Tongue (tissue), 2 donors: Measurements from ENCODE around the gene LHFPL2. TPM values are rescaled to one million over a fixed set of nuclear protein-coding genes. Genes with fewer than 3 reads are reported as not detected.

Experiments used
- DNase-seq: peaks from one replicate; pipeline ENCODE4 v3.0.0-alpha.2; 2015
- total RNA-seq: library from RNA; depleted of rRNA; stranded (reverse); fragments of >200 nt; gene quantifications from one replicate; pipeline ENCODE4 v1.2.3, GENCODE V29; 2014

The LHFPL2 gene
- total RNA-seq, 1 donor from 2014 or later, result 107 TPM

DNA sequence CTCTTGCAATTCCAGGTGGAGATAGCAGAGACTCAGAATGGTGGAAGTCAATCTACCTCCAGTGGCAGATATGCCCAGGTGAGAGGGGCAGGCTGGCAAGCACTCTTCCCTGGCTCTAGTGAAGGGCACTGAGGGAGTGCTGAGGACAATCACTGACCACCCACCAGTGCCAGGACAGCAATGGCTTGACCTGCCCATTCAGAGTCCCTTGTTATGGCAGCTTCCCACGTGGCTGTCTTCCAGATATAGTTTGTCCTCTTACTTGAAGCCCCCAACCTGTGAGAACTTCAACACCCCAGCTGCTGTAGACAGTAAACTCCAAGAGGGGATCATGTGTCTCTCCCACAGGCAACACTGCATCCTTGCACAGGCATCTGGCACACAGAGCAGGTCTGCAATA, 104.7 kb downstream of the LHFPL2 start:
- DNase-seq, result peak; percentile 46

- DNase-seq, result no peak
These were observed 105.3 kb downstream of the LHFPL2 start for GRCh38 chr5:78543292-78543691.

- no peak for DNase-seq
These were observed 106.2 kb downstream of the LHFPL2 start for GRCh38 chr5:78542321-78542840.

DNA sequence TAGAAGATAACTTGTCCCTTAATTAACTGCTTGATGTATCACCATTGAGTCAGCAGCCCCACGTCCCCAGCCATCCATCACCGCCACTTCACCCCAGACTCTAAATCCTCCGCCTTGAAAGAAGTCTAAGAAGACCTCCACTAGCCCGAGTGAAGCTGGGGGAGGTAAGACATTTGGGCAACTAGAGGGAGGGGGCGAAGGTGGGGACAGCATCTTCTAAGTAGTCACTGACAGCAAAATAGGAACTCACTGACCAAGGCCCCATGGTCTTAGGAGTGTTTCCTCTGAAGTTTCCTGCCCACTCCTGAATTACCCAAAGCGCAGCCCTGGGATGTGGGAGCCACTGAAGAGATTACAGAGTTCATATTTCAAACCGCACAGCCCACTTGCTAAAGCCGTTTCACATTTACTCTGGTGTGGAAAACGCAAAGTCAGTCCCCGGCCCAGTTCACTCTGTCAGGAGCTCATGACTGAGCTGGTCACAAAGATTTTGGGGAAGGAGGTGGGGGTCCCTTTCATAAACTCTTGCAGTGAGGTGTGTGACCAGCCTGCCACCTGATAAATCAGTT, 107.4 kb downstream of the LHFPL2 start:
- no peak for DNase-seq

- DNase-seq, result peak; percentile 33
These were observed 108.1 kb downstream of the LHFPL2 start for GRCh38 chr5:78540335-78541085.

DNA sequence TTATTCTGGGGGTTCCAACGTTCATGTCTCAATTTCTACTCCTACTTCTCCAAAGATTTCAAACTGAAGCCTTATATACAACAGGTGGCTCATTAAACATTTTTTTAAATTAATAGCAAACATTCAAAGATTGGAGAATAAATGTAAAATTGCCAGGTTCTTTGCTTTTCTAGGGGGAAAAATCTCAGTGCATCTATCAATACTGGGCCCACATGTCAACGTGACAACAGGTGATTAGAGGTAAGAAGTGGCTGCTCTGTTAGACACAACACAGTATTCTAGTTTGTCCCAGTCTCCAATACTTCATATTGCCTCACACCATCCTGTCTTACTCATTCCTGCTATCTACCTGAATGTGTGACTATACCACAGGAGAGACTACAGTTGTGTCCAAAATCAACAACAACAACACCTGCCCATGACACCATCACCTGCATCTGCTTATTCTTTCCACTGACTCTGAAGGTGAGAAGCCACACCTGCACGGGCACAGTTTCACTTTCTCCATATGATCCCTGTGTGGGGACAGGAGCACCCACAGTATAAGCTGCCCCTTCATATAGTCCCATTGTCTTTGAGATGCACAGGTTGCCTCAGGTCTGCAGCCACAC, 110.2 kb downstream of the LHFPL2 start:
- DNase-seq, result no peak

- peak; percentile 83 for DNase-seq
These were observed 110.8 kb downstream of the LHFPL2 start for GRCh38 chr5:78537821-78538220.

DNA sequence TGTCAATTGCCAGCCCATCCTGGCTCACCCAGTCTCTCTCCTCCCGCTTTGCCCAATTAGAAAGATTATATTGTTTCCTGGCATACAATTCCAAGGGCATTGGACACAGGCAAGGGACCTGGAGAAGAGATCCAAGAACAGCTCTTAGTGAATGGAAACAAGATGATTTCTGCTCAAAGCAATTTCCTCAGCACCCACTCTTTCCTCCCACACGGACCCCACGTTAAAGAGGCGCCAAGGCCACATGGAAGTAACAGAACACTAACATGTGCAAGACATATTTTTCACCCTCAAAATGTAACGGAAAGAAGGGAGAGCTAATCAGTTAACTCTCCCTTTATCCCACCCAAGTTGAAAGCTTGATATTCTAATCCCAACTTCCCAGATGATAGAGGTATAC, 111.2 kb downstream of the LHFPL2 start:
- no peak for DNase-seq

GRCh38 chr5:78536661-78537196, 111.8 kb downstream of the LHFPL2 start:
- DNase-seq, result no peak

- DNase-seq, result no peak
These were observed 113.7 kb downstream of the LHFPL2 start for GRCh38 chr5:78534905-78535200.

- DNase-seq, result no peak
These were observed 114.2 kb downstream of the LHFPL2 start for GRCh38 chr5:78534148-78534904.

DNA sequence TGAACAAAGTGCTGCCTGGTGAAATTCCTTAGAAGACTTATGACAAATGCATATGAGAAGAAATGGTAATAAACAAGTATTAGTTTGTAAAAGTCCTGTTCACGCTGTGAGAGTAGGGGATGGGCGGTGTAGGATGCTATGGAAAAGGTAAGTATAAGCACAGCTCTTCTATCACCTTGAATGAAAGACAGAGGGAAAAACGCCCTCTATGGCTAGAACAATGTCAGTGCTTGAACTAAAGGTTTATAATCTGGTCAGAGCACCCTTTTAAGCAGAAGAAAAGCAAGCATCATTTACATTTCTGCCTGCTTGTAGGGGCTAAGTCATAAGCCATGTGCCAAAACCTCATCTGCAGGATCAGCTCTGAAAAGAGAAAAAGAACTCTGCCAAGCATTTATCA, 115.2 kb downstream of the LHFPL2 start:
- DNase-seq, result no peak

GRCh38 chr5:78530342-78531096, 118.1 kb downstream of the LHFPL2 start:
- no peak for DNase-seq

- DNase-seq, result no peak
These were observed 120.6 kb downstream of the LHFPL2 start for GRCh38 chr5:78527925-78528324.

GRCh38 chr5:78527054-78527859, 121.3 kb downstream of the LHFPL2 start:
- DNase-seq, result peak; percentile 92

DNA sequence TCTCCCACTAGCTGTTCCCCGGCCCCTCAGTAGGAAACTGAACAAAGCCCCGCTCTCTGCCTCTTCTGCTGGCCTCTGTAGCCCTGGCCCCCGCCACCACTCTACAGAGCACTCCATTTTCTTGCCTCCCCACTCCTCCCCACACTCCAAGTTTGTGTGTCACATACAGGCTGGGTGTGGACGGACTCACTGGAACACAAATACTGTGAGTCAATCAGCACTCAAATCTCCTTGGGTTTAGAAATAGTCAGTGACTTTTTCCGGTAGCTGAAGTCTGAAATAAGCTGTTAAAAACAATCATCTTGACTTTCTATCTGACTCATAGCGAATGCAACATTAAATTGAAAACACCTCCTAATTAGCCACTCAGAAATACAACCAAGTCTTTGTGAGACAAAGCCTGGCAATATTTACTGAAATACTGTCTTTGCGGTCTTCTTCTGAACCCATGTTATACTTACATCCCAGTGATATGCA, 122.5 kb downstream of the LHFPL2 start:
- DNase-seq, result no peak

DNA sequence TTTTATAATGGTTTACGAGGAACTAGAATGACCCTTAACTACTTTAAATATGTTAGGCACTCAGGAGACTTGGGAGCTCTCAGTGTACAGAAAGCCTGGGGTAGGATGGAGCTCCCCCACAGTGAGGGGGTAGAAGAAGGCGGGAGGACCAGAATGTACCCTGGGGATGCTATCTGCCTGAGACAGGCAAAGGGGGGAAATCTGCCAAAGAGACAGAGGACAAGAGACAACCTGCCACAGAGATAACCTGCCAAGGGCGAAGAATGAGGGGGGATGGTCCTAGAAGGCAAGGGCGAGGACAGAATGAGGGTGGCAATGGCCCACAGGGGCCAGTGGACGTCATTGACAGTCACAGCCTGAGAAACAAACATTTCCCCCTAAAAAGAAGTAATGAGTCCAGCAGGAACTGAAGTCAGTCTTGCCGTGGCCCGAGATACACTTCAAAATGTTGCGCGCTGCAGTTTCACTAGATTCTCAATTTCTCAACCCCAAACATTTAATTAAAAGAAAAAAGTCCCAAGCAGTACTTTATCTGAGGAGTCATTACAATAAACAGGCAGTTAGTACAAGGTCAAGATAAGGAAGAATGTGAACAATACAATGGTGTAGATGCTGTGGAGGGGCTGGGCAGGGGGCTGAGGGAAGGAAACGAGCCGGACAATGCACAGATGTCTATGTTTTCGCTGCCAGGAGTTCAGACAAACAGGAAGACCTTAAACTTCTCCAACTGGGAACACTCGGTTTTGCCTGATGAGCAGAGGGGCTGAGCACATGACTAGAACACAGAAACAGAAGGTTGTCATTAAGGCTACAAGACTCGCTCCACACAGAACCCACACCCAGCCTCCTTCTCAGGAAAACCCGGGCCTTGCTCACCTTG, 125.0 kb downstream of the LHFPL2 start:
- peak; percentile 81 for DNase-seq

GRCh38 chr5:78522476-78523260, 125.9 kb downstream of the LHFPL2 start:
- DNase-seq, result no peak

GRCh38 chr5:78521455-78521854, 127.1 kb downstream of the LHFPL2 start:
- no peak for DNase-seq
